ENCODE data around the gene CPNE7.

The CPNE7 gene

DNA sequence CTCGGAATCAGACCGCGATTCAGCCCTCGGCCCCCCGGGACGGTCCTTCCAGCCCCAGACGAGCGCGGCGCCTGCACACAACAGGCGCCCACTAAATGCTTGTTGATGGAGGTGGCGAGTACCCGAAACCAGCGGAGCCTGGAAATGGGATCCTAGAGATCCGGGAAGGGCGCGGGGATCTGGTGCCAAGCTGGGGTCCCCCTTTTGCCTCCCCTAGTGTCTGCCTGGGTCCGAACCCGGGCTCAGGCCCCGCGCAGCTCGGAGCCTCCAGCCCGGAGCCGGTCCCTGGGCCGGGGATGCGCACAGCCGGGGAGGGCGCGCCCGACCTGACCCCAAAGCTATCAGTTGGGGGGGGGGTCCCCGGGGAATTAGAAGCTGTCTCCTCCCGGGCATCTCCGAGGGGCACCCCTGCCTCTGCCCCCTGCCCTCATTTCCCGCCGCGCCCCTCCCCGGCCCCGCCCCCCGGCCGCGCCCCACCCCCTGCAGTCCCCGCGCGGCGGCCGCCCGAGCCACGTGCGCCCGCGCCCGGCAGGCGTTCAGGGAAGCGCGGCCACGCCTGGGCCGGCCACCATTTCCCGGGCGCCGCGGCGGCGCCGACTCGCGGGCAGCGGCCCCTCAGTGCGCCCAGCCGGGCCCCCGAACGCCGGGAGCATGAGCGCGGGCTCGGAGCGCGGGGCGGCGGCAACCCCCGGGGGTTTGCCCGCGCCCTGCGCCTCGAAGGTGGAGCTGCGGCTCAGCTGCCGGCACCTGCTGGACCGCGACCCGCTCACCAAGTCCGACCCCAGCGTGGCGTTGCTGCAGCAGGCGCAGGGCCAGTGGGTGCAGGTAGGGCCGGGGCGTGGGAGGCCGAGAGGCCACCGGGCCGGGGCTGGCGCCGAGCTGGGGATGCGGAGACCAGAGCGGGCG is at the start of gene CPNE7:
TSS of gene CPNE7 (plus strand) at position 512 of the 906 bp plus-strand sequence. CDS start at position 652, 140 bp downstream.
- TF ChIP-seq GATA1 (IDR thresholded peaks at IDR 0.05; ENCODE audit: low read depth, low read length) (no peak), POLR2A (IDR thresholded peaks at IDR 0.05; ENCODE audit: low read length) (no peak)
- DNase-seq, result no peak

DNA sequence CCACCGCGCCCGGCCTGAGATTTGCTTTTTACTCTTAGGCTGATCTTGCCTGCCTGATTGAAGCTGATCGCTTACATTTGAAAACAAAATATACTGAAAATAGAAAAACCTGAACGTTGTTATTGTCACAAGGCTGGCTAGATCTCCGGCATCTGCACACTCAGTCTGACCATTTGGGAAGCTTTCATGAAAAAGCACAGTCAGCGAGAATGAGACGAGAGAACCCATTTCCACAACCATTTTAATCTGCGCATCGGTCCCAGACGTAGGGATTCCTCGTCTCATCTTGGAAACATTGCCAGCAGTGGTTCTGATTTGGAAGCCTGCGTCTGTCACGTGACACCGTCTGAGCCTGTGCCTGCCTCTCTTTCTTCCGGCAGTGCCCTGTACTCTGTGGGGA is 46.5 kb upstream of the CPNE7 start:
- TF ChIP-seq GATA1 (IDR thresholded peaks at IDR 0.05; ENCODE audit: low read depth, low read length) (no peak), POLR2A (IDR thresholded peaks at IDR 0.05; ENCODE audit: low read length) (no peak)
- no peak for DNase-seq

DNA sequence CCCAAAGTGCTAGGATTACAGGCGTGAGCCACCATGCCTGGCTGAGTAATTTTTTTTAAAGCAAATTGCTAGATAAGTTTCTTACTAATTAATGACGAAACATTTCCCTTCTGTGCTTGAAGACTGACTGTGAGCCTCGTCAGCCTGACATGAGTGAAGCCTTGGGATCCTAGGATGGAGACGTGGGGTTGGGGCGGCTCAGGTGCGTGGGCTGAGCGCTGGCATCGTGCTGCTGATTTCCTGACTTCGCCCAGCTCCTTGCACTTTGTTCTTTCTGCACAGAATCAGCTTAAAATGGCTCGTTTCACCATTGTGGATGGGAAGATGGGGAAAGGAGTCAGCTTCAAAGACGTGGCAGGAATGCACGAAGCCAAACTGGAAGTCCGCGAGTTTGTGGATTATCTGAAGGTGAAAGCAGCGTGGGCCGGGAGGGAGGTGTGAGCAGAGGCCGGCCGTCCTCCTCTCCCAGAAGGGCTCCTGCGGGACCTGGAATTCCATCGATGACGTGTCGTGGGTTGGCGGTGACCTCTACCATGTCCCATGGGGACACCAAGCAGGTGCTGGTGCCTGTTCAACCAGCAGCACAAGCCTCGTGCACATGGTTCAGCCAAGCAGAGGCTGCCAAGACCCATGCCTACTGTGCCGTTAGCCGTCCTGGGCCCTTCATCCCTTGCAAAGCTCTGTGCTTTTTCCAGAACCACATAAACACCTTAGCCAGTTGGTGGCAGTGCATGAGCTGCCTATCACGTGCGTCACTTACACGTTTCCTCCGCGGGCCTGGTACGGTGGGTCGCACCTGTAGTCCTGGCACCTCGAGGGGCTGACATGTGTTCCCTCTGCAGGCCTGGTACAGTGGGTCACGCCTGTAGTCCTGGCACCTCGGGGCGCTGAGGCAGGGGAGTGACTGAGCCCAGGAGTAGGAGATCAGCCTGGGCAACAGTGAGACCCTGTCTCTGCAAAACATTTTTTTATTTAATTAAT is 44.9 kb upstream of the CPNE7 start:
- no peak for TF ChIP-seq GATA1 (IDR thresholded peaks at IDR 0.05; ENCODE audit: low read depth, low read length)
- TF ChIP-seq POLR2A (IDR thresholded peaks at IDR 0.05; ENCODE audit: low read length), result no peak
- no peak for DNase-seq

DNA sequence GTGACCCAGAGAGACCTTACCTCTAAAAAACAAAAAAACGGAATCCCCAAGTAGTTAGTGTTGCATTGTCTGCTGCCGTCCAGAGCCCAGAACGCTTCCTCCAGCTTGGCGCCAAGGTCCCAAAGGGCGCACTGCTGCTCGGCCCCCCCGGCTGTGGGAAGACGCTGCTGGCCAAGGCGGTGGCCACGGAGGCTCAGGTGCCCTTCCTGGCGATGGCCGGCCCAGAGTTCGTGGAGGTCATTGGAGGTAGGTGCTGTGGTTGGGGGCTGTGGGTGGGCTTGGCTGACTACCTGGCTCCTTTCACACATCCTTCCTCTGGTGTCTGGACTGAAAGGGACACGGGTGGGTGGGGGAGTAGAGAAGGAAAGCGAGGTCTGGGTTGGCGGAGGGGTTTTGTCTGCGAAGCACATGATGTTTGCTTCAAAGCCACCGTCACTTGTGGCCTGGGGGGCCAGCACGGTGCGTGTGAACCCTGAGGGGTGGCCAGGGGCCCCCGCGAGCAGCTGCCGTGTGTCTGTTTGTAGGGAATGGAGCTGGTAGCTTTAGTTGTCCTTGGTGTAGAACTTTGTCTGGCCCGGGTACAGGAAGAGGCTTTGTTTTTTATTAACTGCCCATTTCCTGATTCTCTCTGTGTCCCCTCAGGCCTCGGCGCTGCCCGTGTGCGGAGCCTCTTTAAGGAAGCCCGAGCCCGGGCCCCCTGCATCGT is 43.6 kb upstream of the CPNE7 start:
- DNase-seq, result no peak
- TF ChIP-seq POLR2A (IDR thresholded peaks at IDR 0.05; ENCODE audit: low read length), result no peak
- no peak for TF ChIP-seq GATA1 (IDR thresholded peaks at IDR 0.05; ENCODE audit: low read depth, low read length)

DNA sequence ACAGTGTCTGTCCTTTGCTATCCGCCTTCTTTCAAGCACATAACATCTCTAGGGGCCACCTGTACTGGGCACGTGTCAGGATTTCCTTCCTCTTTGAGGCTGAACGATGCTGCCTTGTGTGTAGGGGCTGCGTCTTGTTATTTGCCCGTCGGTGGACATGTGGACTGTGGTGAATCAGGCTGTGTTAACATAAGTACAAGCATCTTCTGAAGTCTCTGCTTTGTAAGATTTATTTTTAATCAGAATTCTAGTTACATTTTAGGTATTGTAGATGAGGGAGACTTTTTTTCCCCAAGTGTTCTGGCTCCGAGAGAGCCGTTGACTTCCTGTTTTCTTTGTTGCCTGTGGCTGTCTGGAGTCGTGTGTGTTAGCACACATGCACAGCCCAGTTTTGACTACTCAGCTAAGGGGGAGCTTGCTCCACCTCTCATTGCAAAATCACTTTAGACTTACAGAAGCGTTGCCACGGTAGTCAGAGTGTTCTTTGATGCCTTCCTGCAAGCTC is 41.3 kb upstream of the CPNE7 start:
- no peak for TF ChIP-seq POLR2A (IDR thresholded peaks at IDR 0.05; ENCODE audit: low read length)
- TF ChIP-seq GATA1 (IDR thresholded peaks at IDR 0.05; ENCODE audit: low read depth, low read length), result no peak
- no peak for DNase-seq

DNA sequence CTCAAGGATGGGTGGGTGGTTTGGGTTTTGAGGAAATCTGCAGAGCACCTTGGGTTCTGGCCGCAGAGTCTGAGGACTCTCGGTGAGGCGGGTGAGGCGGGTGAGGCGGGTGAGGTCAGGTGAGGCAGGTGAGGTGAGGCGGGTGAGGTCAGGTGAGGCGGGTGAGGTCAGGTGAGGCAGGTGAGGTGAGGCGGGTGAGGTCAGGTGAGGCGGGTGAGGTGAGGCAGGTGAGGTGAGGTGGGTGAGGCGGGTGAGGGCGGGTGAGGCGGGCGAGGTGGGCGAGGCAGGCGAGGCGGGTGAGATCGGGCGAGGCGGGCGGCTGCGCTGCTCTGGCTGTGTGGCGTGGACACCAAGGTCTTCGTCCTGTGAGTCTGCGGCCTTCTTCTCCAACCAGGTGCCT is 39.2 kb upstream of the CPNE7 start:
- no peak for DNase-seq

DNA sequence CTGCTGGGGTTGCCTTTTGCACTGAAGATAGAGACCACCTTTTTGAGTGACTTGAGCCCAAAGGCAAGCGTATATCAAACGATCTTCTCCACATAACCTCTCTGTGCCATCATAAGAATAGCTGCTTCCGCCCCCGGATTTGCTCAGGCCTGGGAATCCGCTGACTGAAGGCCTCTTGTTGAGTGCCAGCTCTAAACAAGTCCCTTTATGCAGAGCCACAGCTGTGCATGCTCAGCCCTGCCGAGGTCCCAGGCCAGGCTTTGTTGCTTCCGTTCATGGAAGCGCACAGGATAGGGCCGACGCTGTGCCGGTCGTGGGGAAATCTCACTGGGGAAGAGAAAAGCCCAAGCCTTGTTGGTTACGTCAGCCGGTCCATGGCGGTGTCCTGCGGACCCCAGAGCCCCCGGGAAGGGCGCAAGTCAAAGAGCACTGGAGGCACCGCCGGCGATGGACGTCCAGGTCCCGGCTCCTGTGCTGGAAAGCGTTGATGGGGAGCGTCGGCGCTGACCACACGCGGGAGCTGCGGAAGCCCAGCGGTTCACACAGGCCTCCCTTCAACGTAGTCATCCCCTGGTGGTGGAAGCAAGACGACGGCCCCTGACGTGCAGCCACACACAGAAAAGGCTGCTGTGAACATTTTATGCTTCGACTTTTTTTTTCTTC is 38.5 kb upstream of the CPNE7 start:
- DNase-seq, result no peak

More for the DNA sequence above, 39.2 kb upstream of the CPNE7 start:
- TF ChIP-seq POLR2A (IDR thresholded peaks at IDR 0.05; ENCODE audit: low read length) (no peak), GATA1 (IDR thresholded peaks at IDR 0.05; ENCODE audit: low read depth, low read length) (no peak)

DNA sequence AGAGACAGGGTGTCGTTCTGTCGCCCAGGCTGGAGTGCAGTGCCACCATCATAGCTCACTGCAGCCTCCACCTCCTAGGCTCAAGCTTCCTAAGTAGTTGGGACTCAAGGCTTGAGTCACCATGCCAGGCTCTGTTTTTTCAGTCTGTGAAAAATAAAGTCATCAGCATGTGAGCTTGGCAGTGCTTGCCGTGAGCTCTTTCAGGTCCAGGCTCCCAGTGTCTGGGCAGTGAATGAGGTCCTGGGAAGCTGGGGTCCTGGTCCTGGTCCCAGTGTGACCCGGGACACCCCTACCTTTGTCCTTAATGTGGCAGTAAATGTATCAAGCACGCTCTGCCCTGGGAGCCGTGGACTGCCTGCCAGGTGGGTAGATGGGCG is 38.0 kb upstream of the CPNE7 start:
- TF ChIP-seq POLR2A (IDR thresholded peaks at IDR 0.05; ENCODE audit: low read length) (no peak), GATA1 (IDR thresholded peaks at IDR 0.05; ENCODE audit: low read depth, low read length) (no peak)
- no peak for DNase-seq

More for the DNA sequence above, 38.5 kb upstream of the CPNE7 start:
- no peak for TF ChIP-seq GATA1 (IDR thresholded peaks at IDR 0.05; ENCODE audit: low read depth, low read length)
- TF ChIP-seq POLR2A (IDR thresholded peaks at IDR 0.05; ENCODE audit: low read length), result no peak

DNA sequence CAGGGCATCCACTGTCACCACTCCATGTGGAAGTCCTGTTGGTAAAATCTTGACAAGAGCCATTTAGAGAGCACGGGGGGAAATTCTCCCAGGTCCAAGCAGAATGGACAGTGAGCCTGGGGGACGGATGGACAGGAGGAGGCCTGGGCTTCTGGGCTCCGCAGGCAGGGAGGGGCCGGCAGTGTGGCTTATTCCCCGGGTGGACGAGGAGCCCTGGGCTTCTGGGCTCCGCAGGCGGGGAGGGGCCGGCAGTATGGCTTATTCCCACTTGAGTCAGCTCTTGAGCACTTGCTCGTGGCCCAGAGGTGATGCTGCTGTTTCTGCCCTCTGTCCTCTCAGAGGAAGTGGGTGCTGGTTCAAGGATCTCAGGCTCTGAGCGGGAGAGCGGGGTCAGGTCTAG is 37.3 kb upstream of the CPNE7 start:
- DNase-seq, result no peak
- TF ChIP-seq POLR2A (IDR thresholded peaks at IDR 0.05; ENCODE audit: low read length), result no peak
- TF ChIP-seq GATA1 (IDR thresholded peaks at IDR 0.05; ENCODE audit: low read depth, low read length), result no peak

DNA sequence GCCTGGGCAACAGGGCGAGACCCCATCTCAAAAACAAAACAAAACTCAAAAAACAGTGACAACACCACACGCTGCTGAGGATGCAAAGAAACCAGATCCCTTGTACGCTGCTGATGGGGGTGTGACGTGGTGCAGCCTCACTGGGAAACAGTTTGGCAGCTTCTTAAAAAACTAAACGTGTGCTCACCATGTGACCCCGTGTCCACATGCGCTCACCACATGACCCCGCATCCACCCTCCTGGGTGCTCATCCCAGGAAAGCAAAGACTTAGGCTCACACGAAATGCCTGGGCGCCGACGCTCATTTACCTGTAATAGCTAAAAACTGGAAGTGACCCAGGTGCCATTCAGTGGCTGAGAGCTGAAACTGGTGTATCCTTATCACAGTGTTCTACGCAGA is 35.0 kb upstream of the CPNE7 start:
- TF ChIP-seq GATA1 (IDR thresholded peaks at IDR 0.05; ENCODE audit: low read depth, low read length) (no peak), POLR2A (IDR thresholded peaks at IDR 0.05; ENCODE audit: low read length) (no peak)
- no peak for DNase-seq

DNA sequence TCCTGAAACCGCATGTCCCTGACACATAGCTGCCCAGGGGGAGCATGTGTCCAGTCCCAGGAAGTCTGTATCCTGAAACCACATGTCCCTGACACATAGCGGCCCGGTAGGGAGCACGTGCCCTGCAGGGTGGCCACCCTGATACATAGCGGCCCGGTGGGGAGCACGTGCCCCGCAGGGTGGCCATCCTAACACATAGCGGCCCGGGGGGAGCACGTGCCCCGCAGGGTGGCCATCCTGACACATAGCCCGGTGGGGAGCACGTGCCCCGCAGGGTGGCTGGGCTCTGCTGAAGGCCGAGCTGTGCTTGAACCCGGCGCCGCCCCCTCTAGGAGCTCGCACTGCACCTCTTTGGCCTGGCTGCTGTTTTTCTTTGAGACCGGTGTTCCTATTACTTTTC is 33.8 kb upstream of the CPNE7 start:
- no peak for DNase-seq
- TF ChIP-seq GATA1 (IDR thresholded peaks at IDR 0.05; ENCODE audit: low read depth, low read length) (no peak), POLR2A (IDR thresholded peaks at IDR 0.05; ENCODE audit: low read length) (no peak)

DNA sequence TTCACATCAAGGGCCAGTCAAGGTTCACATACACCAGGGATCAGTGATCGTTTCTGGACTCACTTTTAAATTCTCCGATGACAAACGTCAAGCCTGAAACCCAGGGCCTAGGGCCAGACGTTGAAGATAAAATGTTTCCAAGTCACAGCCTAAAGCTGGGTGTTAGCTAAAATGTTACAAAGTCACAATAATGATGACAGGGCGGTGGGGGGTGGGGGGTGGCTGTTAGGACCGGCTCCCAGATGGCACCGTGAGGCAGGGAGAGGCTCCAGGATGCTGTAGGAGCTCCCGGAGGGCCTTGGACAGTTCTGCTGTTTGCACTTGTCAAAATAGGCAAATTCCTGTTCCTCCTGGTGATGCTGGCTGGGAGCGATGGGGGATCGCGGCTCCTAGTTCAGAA is 31.4 kb upstream of the CPNE7 start:
- DNase-seq, result no peak
- TF ChIP-seq POLR2A (IDR thresholded peaks at IDR 0.05; ENCODE audit: low read length) (no peak), GATA1 (IDR thresholded peaks at IDR 0.05; ENCODE audit: low read depth, low read length) (no peak)

DNA sequence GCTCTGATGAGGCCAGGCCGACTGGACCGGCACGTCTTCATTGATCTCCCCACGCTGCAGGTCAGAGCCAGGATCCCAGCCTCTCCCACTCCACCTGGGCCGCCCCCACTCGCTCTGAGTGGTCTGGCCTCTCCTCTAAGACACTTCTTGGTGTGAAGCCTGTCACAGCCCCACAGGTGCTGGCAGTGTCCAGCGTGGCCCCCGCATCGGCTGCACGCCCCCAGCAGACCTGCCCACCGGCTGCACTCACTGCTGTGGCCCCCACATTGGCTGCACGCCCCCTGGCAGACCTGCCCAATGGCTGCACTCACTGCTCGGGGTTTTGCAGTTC is 30.9 kb upstream of the CPNE7 start:
- DNase-seq, result no peak
- no peak for TF ChIP-seq POLR2A (IDR thresholded peaks at IDR 0.05; ENCODE audit: low read length)
- TF ChIP-seq GATA1 (IDR thresholded peaks at IDR 0.05; ENCODE audit: low read depth, low read length), result no peak

Measured in erythroblast (primary cell).